Glutamatergic neuron (in vitro differentiated cells): ENCODE results near the gene SHE. TPM values are rescaled to one million over a fixed set of nuclear protein-coding genes. Genes with fewer than 3 reads are reported as not detected.

Experiments
- DNase-seq: peaks from one replicate; pipeline ENCODE4 v3.0.0; 2022
- H3K27ac Mint-ChIP-seq: one replicate; pipeline ENCODE4 v1.8.0; 2020; ENCODE audit warnings: mild to moderate bottlenecking, mixed read lengths, inconsistent platforms; ENCODE audit not compliant: unreplicated experiment
- H3K27me3 Mint-ChIP-seq: one replicate; pipeline ENCODE4 v1.8.0; 2020; ENCODE audit warnings: mild to moderate bottlenecking, moderate library complexity, mixed read lengths, inconsistent platforms; ENCODE audit not compliant: unreplicated experiment
- H3K36me3 Mint-ChIP-seq: one replicate; pipeline ENCODE4 v1.8.0; 2020; ENCODE audit warnings: mild to moderate bottlenecking, mixed read lengths, inconsistent platforms; ENCODE audit not compliant: unreplicated experiment
- H3K4me1 Mint-ChIP-seq: one replicate; pipeline ENCODE4 v1.8.0; 2020; ENCODE audit warnings: mild to moderate bottlenecking, low read depth, mixed read lengths, inconsistent platforms; ENCODE audit not compliant: unreplicated experiment
- H3K4me3 Mint-ChIP-seq: one replicate; pipeline ENCODE4 v1.8.0; 2020; ENCODE audit warnings: mild to moderate bottlenecking, mixed read lengths, inconsistent platforms; ENCODE audit not compliant: unreplicated experiment
- H3K9me3 Mint-ChIP-seq: one replicate; pipeline ENCODE4 v1.8.0; 2020; ENCODE audit warnings: mild to moderate bottlenecking, moderate library complexity, mixed read lengths, inconsistent platforms; ENCODE audit not compliant: unreplicated experiment
- CTCF ChIP-seq: fragments of 200-600 bp; sonication (generic); IDR thresholded peaks from one replicate; pipeline ENCODE4 v1.5.0; 2021; ENCODE audit not compliant: partially characterized antibody, unreplicated experiment
- total RNA-seq: library from RNA; stranded (reverse); fragmentation: NEBNext Ultra II Directional; extraction: Animal tissue kit (Norgen Biotek cat#: 25700); gene quantifications from one replicate; pipeline ENCODE4 v1.2.1, GENCODE V29; 2021; ENCODE audit not compliant: unreplicated experiment

The SHE gene
- total RNA-seq, 1 donor from 2014 or later, result 0.07 TPM

GRCh38 chr1:154435599-154436200, 66.5 kb downstream of the SHE start:
- H3K27me3 Mint-ChIP-seq, result no peaks in the 10 kb centered on the region
- TF ChIP-seq CTCF, result no peak
- no peak overlapping the region for H3K27ac Mint-ChIP-seq
- no peak overlapping the region for H3K4me3 Mint-ChIP-seq
- H3K9me3 Mint-ChIP-seq, result peaks cover 2% of the 10 kb centered on the region
- no peak for DNase-seq
- H3K4me1 Mint-ChIP-seq, result peaks cover 7% of the 10 kb centered on the region
- H3K36me3 Mint-ChIP-seq, result no peaks in the 10 kb centered on the region

- H3K36me3 Mint-ChIP-seq, result no peaks in the 10 kb centered on the region
- no peak for DNase-seq
- H3K4me3 Mint-ChIP-seq, result no peak overlapping the region
- peaks cover 10% of the 10 kb centered on the region for H3K4me1 Mint-ChIP-seq
- TF ChIP-seq CTCF, result no peak
- peaks cover 2% of the 10 kb centered on the region for H3K9me3 Mint-ChIP-seq
- H3K27me3 Mint-ChIP-seq, result no peaks in the 10 kb centered on the region
- H3K27ac Mint-ChIP-seq, result no peak overlapping the region
Measured at GRCh38 chr1:154434346-154435085, 67.7 kb downstream of the SHE start.

- Mint-ChIP-seq H3K4me3 (no peak overlapping the region), H3K4me1 (peaks cover 10% of the 10 kb centered on the region), H3K27ac (no peak overlapping the region), H3K9me3 (peaks cover 2% of the 10 kb centered on the region), H3K36me3 (no peaks in the 10 kb centered on the region), H3K27me3 (no peaks in the 10 kb centered on the region)
- no peak for DNase-seq
- TF ChIP-seq CTCF, result no peak
Measured at GRCh38 chr1:154433161-154433764, 68.9 kb downstream of the SHE start.

- no peak overlapping the region for H3K4me3 Mint-ChIP-seq
- no peak for DNase-seq
- H3K4me1 Mint-ChIP-seq, result peaks cover 10% of the 10 kb centered on the region
- TF ChIP-seq CTCF, result no peak
- no peaks in the 10 kb centered on the region for H3K27me3 Mint-ChIP-seq
- H3K27ac Mint-ChIP-seq, result no peak overlapping the region
- H3K9me3 Mint-ChIP-seq, result peaks cover 2% of the 10 kb centered on the region
- H3K36me3 Mint-ChIP-seq, result no peaks in the 10 kb centered on the region
Measured at GRCh38 chr1:154431586-154432373, 70.4 kb downstream of the SHE start.
